Thyroid gland (tissue), 4 donors: ENCODE results near the gene ANTXR1.

Experiments used
- POLR2A ChIP-seq, 2 donors: fragments of 450-650 bp; IDR thresholded peaks; one replicate each; pipeline ENCODE4 v1.6.1; 2017; ENCODE audit warnings: antibody characterized with exemption in 2 of 2, mild to moderate bottlenecking in 2 of 2, moderate library complexity in 1 of 2
- TF ChIP-seq, protein P1 (sequence below), 6 experiments: fragments of 200-600 bp in 3 of 6; fragments of 450-650 bp in 3 of 6; sonication (generic) in 3 of 6; IDR thresholded peaks; one replicate each; pipeline ENCODE4 v1.5.1; 2016 to 2019; ENCODE audit warnings: antibody characterized with exemption in 6 of 6, mild to moderate bottlenecking in 2 of 6, inconsistent platforms in 1 of 6, moderate library complexity in 1 of 6

DNA sequence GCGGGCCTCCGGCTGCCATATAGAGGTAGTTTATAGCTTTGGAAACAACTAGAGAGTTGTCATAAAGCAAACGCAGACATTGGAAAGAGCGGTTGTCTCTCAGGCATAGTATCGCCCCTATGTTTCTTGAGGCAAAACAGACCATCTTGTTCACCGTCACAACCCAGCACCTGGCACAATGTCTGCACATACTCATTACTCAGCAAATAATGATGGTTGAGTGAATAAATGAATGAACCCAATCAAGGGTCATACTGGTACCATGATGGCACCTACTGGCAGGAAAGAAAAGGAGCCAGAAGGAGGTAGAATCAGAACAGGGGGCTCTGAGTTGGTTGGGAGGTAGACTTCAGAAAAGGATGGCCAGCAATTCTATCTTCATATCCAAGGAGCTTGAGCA is 118.5 kb downstream of the ANTXR1 start:
- TF ChIP-seq, protein P1, sequence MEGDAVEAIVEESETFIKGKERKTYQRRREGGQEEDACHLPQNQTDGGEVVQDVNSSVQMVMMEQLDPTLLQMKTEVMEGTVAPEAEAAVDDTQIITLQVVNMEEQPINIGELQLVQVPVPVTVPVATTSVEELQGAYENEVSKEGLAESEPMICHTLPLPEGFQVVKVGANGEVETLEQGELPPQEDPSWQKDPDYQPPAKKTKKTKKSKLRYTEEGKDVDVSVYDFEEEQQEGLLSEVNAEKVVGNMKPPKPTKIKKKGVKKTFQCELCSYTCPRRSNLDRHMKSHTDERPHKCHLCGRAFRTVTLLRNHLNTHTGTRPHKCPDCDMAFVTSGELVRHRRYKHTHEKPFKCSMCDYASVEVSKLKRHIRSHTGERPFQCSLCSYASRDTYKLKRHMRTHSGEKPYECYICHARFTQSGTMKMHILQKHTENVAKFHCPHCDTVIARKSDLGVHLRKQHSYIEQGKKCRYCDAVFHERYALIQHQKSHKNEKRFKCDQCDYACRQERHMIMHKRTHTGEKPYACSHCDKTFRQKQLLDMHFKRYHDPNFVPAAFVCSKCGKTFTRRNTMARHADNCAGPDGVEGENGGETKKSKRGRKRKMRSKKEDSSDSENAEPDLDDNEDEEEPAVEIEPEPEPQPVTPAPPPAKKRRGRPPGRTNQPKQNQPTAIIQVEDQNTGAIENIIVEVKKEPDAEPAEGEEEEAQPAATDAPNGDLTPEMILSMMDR (IDR thresholded peaks at IDR 0.05): no peak
- TF ChIP-seq POLR2A (IDR thresholded peaks at IDR 0.05): no peak
